Measurements from ENCODE around the gene CDK19. TPM values are rescaled to one million over a fixed set of nuclear protein-coding genes. Genes with fewer than 3 reads are reported as not detected.

The CDK19 gene
- total RNA-seq, 1 donor from 2014 or later: 11.0 TPM

DNA sequence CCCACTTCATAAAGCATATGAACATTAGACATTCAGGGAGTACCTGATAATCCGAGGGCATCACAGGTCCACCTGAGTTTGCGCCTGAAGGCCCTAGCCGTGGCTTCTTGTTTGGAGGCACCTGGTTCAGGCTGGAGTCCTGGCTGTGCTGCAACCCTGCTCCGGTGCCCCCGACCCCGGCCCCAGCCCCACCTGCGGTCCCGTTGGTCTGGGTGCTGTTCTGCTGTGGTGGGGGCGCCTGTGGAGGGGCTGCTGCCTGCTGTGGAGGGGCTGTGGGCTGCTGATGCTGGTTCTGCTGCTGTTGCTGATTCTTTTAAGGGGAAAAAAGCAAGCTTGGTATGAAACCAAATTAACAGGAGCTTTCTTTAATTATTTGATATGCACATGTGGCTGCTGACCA is 194.2 kb downstream of the CDK19 start:
- Histone ChIP-seq H3K9me3 (ENCODE audit: control insufficient read depth in 3 of 3, low read length in 3 of 3) (no peaks in the 10 kb centered on the region), H3K4me3 (ENCODE audit: low read length in 3 of 3) (no peak overlapping the region), H3K9ac (ENCODE audit: low read depth in 1 of 3, low read length in 3 of 3) (no peak overlapping the region), H3K27ac (ENCODE audit: low read depth, low read length) (no peak overlapping the region), H3K4me1 (ENCODE audit: control insufficient read depth in 3 of 3, insufficient read depth in 3 of 3, low read length in 3 of 3) (no peaks in the 10 kb centered on the region), H3K36me3 (ENCODE audit: control insufficient read depth in 3 of 3, insufficient read depth in 3 of 3, low read length in 3 of 3) (peaks cover 7 to 18% (median 13%) of the 10 kb centered on the region in 3 donors), H3K27me3 (ENCODE audit: control insufficient read depth in 3 of 3, insufficient read depth in 3 of 3, low read length in 3 of 3) (no peaks in the 10 kb centered on the region)

- Histone ChIP-seq H3K4me3 (ENCODE audit: low read length in 3 of 3) (no peak overlapping the region), H3K9me3 (ENCODE audit: control insufficient read depth in 3 of 3, low read length in 3 of 3) (no peaks in the 10 kb centered on the region), H3K9ac (ENCODE audit: low read depth in 1 of 3, low read length in 3 of 3) (no peak overlapping the region), H3K36me3 (ENCODE audit: control insufficient read depth in 3 of 3, insufficient read depth in 3 of 3, low read length in 3 of 3) (peaks cover 7 to 14% (median 13%) of the 10 kb centered on the region in 3 donors), H3K27me3 (ENCODE audit: control insufficient read depth in 3 of 3, insufficient read depth in 3 of 3, low read length in 3 of 3) (no peaks in the 10 kb centered on the region), H3K4me1 (ENCODE audit: control insufficient read depth in 3 of 3, insufficient read depth in 3 of 3, low read length in 3 of 3) (no peaks in the 10 kb centered on the region), H3K27ac (ENCODE audit: low read depth, low read length) (no peak overlapping the region)
Measured at GRCh38 chr6:110620065-110620464, 195.2 kb downstream of the CDK19 start.

DNA sequence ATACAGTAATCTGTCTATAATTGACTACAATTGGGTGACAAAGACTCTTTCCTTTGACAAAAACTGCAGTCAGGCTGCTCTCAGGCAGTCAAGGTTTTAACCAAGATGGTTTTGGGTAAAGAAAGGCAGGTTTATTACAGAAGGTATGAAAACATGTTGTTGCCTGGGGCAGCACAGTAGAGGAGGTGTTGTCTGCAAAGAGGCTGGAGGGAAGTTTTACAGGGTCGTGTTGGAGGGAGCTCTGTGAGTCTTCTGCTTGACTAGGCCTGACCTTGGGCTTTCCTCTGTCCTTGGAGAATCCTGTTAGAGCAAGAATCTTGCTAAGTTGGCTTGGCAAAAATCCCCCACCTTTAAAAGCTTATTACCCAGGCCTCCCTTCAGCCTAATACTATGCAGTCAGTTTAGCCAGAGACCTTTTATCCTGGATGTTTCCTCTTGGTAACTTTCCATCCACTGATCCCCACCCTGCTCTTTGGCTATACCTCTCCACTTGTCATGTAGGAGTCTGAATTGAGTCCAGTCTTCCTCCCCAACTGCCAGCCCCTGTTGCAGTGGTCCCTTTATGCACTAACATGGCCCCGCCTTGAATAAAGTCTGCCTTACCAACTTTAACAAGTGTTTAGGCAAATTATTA is 195.9 kb downstream of the CDK19 start:
- H3K9ac ChIP-seq (ENCODE audit: low read depth in 1 of 3, low read length in 3 of 3): no peak overlapping the region
- no peak overlapping the region for H3K27ac ChIP-seq (ENCODE audit: low read depth, low read length)
- H3K36me3 ChIP-seq (ENCODE audit: control insufficient read depth in 3 of 3, insufficient read depth in 3 of 3, low read length in 3 of 3): peaks cover 9 to 17% (median 13%) of the 10 kb centered on the region in 3 donors

DNA sequence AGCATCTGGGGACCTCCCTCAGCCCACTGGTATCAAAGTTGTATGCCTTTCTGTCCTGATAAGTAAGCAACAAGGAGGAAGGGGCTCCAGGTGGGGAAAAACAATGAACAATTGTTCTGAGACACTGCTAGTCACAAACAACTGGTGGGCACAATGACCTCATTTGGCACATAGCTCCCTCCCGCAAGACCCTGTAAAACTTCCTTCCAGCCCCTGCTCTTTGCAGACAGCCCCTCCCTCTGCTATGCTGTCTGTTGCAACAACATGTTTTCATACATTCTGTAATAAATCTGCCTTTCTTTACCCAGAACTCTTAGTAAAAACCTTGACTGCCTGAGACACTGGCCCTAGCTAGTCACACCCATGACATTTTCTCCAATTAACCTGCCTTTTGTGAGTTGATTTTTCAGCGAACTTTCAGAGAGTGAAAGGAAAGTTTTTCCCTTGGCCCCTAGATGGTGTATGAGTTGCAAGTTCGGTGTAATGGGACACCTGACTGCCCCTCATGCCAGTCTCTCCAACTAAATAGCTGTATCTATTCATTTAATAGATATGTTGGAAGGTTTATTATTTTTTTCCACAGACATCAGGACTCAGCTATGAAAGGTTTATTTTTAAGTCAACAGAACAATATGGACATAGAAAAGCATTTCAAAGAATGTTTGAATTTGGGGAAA is 196.5 kb downstream of the CDK19 start:
- Histone ChIP-seq H3K9ac (ENCODE audit: low read depth in 1 of 3, low read length in 3 of 3) (peak overlapping the region in 1 of 3 donors; percentile 44), H3K9me3 (ENCODE audit: control insufficient read depth in 3 of 3, low read length in 3 of 3) (no peaks in the 10 kb centered on the region), H3K36me3 (ENCODE audit: control insufficient read depth in 3 of 3, insufficient read depth in 3 of 3, low read length in 3 of 3) (peaks cover 13 to 23% (median 17%) of the 10 kb centered on the region in 3 donors), H3K4me1 (ENCODE audit: control insufficient read depth in 3 of 3, insufficient read depth in 3 of 3, low read length in 3 of 3) (no peaks in the 10 kb centered on the region), H3K4me3 (ENCODE audit: low read length in 3 of 3) (no peak overlapping the region), H3K27ac (ENCODE audit: low read depth, low read length) (no peak overlapping the region), H3K27me3 (ENCODE audit: control insufficient read depth in 3 of 3, insufficient read depth in 3 of 3, low read length in 3 of 3) (no peaks in the 10 kb centered on the region)

More for the DNA sequence above, 195.9 kb downstream of the CDK19 start:
- H3K4me1 ChIP-seq (ENCODE audit: control insufficient read depth in 3 of 3, insufficient read depth in 3 of 3, low read length in 3 of 3): no peaks in the 10 kb centered on the region
- H3K4me3 ChIP-seq (ENCODE audit: low read length in 3 of 3): no peak overlapping the region
- no peaks in the 10 kb centered on the region for H3K27me3 ChIP-seq (ENCODE audit: control insufficient read depth in 3 of 3, insufficient read depth in 3 of 3, low read length in 3 of 3)
- no peaks in the 10 kb centered on the region for H3K9me3 ChIP-seq (ENCODE audit: control insufficient read depth in 3 of 3, low read length in 3 of 3)

DNA sequence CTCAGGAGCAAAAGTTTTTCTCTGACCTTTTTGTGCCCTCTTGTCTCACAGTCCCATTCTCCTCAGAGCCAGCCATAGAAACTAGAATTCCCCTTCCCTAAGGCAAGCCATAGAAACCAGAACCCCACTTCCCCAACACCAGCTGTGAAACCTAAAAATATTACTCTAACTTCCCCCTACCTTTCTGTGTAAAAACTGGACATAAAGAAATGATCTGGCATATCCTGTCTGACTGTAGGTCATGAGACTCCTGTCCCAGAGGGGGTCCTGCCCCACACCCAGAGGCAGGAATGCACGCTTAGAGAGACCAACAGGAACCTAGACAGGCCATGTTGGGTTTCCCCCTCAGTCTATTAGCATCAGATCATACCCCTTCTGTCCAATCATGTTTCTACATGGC is 198.2 kb downstream of the CDK19 start:
- Histone ChIP-seq H3K9me3 (ENCODE audit: control insufficient read depth in 3 of 3, low read length in 3 of 3) (no peaks in the 10 kb centered on the region), H3K36me3 (ENCODE audit: control insufficient read depth in 3 of 3, insufficient read depth in 3 of 3, low read length in 3 of 3) (peaks cover 13 to 21% (median 20%) of the 10 kb centered on the region in 3 donors), H3K4me3 (ENCODE audit: low read length in 3 of 3) (no peak overlapping the region), H3K27ac (ENCODE audit: low read depth, low read length) (no peak overlapping the region), H3K27me3 (ENCODE audit: control insufficient read depth in 3 of 3, insufficient read depth in 3 of 3, low read length in 3 of 3) (no peaks in the 10 kb centered on the region), H3K9ac (ENCODE audit: low read depth in 1 of 3, low read length in 3 of 3) (no peak overlapping the region), H3K4me1 (ENCODE audit: control insufficient read depth in 3 of 3, insufficient read depth in 3 of 3, low read length in 3 of 3) (no peaks in the 10 kb centered on the region)

DNA sequence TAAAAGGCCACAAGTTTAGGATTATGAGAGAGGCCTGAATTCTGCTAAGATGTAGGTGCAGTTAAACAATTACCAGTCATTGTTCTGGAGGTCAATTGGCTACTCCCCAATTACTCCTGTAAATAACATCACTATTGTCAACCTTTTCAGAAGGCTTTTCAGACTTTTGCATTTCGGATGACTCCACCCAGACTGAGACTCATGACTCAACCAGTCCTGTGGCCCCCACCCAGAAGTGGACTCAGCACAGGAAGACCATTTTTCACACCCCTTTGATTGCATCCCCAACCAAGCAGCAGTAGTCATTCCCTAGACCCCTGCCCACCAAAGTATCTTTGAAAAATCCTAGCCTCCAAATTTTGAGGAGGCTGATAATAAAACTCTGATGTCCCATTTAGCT is 199.5 kb downstream of the CDK19 start:
- Histone ChIP-seq H3K9me3 (ENCODE audit: control insufficient read depth in 3 of 3, low read length in 3 of 3) (no peaks in the 10 kb centered on the region), H3K36me3 (ENCODE audit: control insufficient read depth in 3 of 3, insufficient read depth in 3 of 3, low read length in 3 of 3) (peaks cover 6 to 19% (median 15%) of the 10 kb centered on the region in 3 donors), H3K27me3 (ENCODE audit: control insufficient read depth in 3 of 3, insufficient read depth in 3 of 3, low read length in 3 of 3) (no peaks in the 10 kb centered on the region), H3K4me1 (ENCODE audit: control insufficient read depth in 3 of 3, insufficient read depth in 3 of 3, low read length in 3 of 3) (no peaks in the 10 kb centered on the region), H3K27ac (ENCODE audit: low read depth, low read length) (no peak overlapping the region), H3K9ac (ENCODE audit: low read depth in 1 of 3, low read length in 3 of 3) (no peak overlapping the region), H3K4me3 (ENCODE audit: low read length in 3 of 3) (no peak overlapping the region)

DNA sequence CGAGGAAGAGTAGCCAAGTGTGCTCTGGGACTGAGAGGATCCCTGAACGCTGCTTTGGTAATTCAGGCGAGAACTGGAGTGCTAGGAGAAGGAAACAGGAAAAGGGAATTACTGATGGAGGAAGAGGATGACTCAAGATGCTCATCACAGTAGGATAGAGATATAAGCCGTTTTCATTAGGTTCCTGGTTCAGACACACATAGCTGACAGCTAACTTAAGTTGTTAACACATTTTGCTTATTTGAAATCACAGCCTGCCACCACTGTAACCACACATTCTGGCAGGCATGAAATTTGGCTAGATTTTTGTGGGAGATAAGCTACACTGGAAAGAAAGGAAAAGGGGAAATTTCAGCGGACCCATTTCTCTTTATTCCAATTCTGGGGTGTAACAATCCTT is 200.7 kb downstream of the CDK19 start:
- Histone ChIP-seq H3K27ac (ENCODE audit: low read depth, low read length) (no peak overlapping the region), H3K4me1 (ENCODE audit: control insufficient read depth in 3 of 3, insufficient read depth in 3 of 3, low read length in 3 of 3) (no peaks in the 10 kb centered on the region), H3K27me3 (ENCODE audit: control insufficient read depth in 3 of 3, insufficient read depth in 3 of 3, low read length in 3 of 3) (no peaks in the 10 kb centered on the region), H3K9ac (ENCODE audit: low read depth in 1 of 3, low read length in 3 of 3) (no peak overlapping the region), H3K36me3 (ENCODE audit: control insufficient read depth in 3 of 3, insufficient read depth in 3 of 3, low read length in 3 of 3) (peaks cover 6 to 17% (median 15%) of the 10 kb centered on the region in 3 donors), H3K9me3 (ENCODE audit: control insufficient read depth in 3 of 3, low read length in 3 of 3) (no peaks in the 10 kb centered on the region), H3K4me3 (ENCODE audit: low read length in 3 of 3) (no peak overlapping the region)

DNA sequence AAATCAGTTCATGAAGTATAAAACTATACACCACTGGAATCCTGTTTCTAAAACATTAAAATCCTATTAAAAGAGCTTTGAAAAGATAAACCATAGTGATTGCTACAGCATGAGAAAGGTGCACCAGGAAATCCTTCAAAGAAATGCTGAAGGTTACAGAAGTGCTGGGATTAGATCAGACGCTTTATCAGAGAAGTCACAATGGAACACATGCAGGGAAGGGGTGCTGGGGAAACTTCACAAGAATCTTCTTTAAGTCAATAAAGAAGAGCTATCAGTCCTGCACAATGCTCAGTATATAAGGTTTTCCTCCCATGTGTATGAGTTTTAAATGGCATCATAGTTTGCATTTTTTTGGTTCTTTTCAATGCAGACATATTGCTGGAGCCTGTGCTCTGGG is 201.2 kb downstream of the CDK19 start:
- H3K27ac ChIP-seq (ENCODE audit: low read depth, low read length): no peak overlapping the region
- H3K9ac ChIP-seq (ENCODE audit: low read depth in 1 of 3, low read length in 3 of 3): no peak overlapping the region
- H3K9me3 ChIP-seq (ENCODE audit: control insufficient read depth in 3 of 3, low read length in 3 of 3): no peaks in the 10 kb centered on the region
- no peaks in the 10 kb centered on the region for H3K27me3 ChIP-seq (ENCODE audit: control insufficient read depth in 3 of 3, insufficient read depth in 3 of 3, low read length in 3 of 3)
- H3K36me3 ChIP-seq (ENCODE audit: control insufficient read depth in 3 of 3, insufficient read depth in 3 of 3, low read length in 3 of 3): peaks cover 6 to 17% (median 15%) of the 10 kb centered on the region in 3 donors
- no peak overlapping the region for H3K4me3 ChIP-seq (ENCODE audit: low read length in 3 of 3)
- H3K4me1 ChIP-seq (ENCODE audit: control insufficient read depth in 3 of 3, insufficient read depth in 3 of 3, low read length in 3 of 3): no peaks in the 10 kb centered on the region

DNA sequence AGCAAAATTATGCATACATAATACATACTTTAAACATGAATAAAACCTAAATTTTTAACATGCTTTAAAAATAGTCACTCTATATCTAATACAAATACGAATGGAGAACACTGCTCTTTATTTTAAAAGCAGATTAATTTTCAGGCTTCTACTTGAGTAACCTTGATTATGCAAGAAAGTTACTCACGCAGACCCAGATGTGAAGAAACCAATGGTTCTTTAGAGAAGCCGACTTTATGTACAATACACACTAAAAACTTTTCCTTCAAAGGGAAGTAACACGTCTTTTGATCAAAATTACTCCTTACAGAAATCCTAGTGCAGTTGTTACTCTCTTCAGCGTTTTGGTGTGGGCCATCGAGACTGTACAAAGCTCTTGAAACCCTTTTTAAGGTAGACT is 201.9 kb downstream of the CDK19 start:
- H3K9ac ChIP-seq (ENCODE audit: low read depth in 1 of 3, low read length in 3 of 3): no peak overlapping the region
- H3K4me3 ChIP-seq (ENCODE audit: low read length in 3 of 3): no peak overlapping the region
- H3K9me3 ChIP-seq (ENCODE audit: control insufficient read depth in 3 of 3, low read length in 3 of 3): no peaks in the 10 kb centered on the region
- H3K27ac ChIP-seq (ENCODE audit: low read depth, low read length): no peak overlapping the region
- H3K36me3 ChIP-seq (ENCODE audit: control insufficient read depth in 3 of 3, insufficient read depth in 3 of 3, low read length in 3 of 3): peaks cover 6 to 17% (median 15%) of the 10 kb centered on the region in 3 donors
- H3K27me3 ChIP-seq (ENCODE audit: control insufficient read depth in 3 of 3, insufficient read depth in 3 of 3, low read length in 3 of 3): no peaks in the 10 kb centered on the region
- no peaks in the 10 kb centered on the region for H3K4me1 ChIP-seq (ENCODE audit: control insufficient read depth in 3 of 3, insufficient read depth in 3 of 3, low read length in 3 of 3)

DNA sequence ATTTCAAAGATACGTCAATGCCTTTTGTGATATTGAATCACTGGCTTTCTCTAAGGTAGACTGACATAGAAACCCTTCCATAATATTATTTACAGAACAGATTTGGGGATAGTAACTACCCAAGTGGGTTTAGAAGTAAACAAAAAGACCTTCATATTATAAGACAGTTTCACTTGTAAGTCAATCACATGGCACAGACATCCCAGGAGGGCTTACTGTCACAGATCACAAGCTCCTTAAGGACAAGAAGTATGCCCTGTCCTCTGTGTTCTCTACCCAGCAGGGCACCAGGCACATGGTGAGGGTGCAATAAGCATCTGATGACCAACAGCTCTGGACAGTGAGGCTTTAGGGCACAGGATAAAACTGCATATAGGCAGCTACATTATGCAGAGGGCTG is 203.0 kb downstream of the CDK19 start:
- Histone ChIP-seq H3K4me3 (ENCODE audit: low read length in 3 of 3) (no peak overlapping the region), H3K9ac (ENCODE audit: low read depth in 1 of 3, low read length in 3 of 3) (no peak overlapping the region), H3K36me3 (ENCODE audit: control insufficient read depth in 3 of 3, insufficient read depth in 3 of 3, low read length in 3 of 3) (peaks cover 6 to 17% (median 15%) of the 10 kb centered on the region in 3 donors), H3K27me3 (ENCODE audit: control insufficient read depth in 3 of 3, insufficient read depth in 3 of 3, low read length in 3 of 3) (no peaks in the 10 kb centered on the region), H3K27ac (ENCODE audit: low read depth, low read length) (no peak overlapping the region), H3K9me3 (ENCODE audit: control insufficient read depth in 3 of 3, low read length in 3 of 3) (no peaks in the 10 kb centered on the region), H3K4me1 (ENCODE audit: control insufficient read depth in 3 of 3, insufficient read depth in 3 of 3, low read length in 3 of 3) (no peaks in the 10 kb centered on the region)

Measured in skeletal muscle tissue (tissue), 4 donors.